NOMO-1 treated with DMSO at 0.1 percent for 48 hours (cell line): ENCODE measurements around the gene CXADR.
A peak's percentile ranks its signal among the peaks of the same experiment; 100 is the strongest.
"Not testable (repeated sequence)": the region's sequence is repeated elsewhere in the genome, so short reads cannot be mapped to it uniquely, and the experiment has no call there.

Source experiments
- DNase-seq: peaks from one replicate; lab custom pipeline; 2025; ENCODE audit not compliant: unreplicated experiment; lab: John Stamatoyannopoulos, UW

The CXADR gene

DNA sequence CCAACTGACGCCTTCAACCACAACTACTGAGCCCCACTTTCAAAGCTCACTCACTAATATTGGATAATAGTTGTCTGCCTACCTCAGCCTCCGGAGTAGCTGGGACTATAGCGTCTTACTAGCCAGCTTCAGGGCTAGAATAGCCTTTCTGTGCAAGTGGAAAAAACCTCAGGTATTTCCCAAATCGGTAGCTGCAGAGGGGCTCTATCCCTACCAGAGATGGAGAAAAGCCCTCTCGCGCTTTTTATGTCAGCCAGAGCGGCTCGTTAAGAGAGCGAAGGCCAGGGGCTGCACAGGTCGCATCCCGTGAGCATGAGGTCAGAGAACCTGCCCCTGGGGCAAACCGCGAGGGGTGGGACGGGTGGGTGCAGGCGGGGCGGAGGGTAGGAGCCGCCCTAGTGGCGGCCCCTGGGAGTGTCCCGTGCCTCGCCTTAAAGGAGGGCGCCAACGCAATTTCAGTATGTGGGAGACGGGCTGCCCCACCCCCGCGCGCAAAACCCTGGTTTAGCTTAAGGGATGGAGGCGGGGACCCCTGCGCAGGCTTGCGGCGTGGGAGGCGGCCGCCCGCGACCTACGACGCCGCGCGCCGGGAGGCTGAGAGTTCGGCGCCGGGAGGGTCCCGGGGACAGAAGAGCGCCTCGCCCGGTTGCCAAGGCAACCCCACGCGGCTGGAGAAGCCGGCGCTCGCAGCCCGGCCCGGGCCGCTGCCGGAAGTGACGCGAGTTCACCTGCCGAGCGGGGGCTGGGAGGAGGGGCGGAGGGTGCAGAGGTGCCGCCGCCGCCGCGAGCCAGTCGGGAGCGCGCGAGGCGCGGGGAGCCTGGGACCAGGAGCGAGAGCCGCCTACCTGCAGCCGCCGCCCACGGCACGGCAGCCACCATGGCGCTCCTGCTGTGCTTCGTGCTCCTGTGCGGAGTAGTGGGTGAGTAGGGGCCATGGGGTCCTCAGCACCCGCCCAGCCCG lies at the start of gene CXADR:
TSS of gene CXADR (plus strand) at position 791 of the 961 bp plus-strand sequence. CDS start at position 878, 87 bp downstream.
- DNase-seq, result no peak

DNA sequence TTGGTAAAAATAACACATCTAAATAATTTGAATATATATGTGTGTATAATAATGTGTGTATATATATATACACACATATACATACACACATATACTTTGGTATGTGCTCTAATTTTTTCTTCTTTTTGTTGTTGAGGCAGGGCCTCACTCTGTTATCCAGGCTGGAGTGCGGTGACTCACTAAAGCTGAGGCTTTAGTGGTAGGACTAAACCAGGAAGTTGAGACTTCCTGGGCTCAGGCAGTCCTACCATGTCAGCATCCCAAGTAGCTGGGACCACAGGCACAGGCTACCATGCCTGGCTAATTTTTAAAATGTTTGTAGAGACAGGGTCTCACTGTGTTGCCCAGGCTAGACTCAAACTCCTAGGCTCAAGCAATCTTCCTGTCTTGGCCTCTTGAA lies 46.7 kb upstream of the CXADR start:
- no peak for DNase-seq

DNA sequence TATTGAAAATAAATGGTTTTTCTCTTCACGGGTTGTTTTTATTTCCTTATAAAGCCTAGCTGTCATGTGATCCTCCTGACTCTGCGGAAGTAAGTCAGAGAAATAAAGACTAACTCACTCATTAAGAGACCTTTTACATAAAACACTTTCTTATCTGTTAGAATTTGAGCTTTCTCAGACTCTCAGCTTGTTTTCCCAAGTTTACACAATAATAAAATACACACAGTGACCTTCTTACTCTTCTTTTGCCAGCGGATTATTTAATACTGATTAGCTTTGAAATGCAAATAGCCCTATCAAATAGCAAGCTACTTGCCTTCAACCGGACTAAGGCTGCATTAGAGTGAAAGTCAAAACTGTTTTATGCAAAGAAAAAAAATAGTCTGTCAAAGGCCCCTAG lies 45.5 kb upstream of the CXADR start:
- DNase-seq, result no peak

DNA sequence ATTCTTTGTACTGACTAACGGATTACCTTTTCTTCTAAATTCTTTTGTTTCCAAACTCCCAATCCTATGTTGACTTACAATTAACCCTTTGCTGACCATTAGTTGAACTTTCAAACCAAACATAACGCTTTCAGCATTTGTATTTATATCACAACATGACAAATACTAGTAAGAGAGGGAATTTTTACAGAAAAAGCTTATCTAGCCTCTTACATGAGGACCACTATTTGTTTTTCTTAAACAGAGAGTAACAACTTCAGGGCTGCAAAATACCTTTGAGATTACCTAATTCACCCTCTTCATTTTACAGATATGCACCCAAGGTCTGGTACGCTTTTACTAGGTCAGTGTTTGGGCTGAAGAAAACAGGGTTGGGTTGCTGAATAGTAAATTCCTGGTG lies 45.0 kb upstream of the CXADR start:
- DNase-seq, result no peak

DNA sequence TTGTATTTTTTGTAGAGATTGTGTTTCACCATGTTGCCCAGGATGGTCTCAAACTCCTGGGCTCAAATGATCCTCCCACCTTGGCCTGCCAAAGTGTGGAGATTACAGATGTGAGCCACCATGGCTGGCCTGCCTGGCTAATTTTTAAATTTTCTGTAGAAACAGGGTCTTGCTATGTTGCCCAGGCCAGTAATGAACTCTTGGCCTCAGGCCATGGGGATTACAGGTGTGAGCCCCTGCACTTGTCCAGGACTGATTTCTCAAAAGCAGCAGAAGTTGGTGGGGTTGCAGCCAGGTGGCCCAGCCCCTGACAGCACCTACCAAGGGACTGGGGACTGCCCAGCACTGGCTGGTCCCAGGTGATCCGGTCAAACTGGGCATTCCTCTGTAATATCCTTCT lies 44.1 kb upstream of the CXADR start:
- no peak for DNase-seq

DNA sequence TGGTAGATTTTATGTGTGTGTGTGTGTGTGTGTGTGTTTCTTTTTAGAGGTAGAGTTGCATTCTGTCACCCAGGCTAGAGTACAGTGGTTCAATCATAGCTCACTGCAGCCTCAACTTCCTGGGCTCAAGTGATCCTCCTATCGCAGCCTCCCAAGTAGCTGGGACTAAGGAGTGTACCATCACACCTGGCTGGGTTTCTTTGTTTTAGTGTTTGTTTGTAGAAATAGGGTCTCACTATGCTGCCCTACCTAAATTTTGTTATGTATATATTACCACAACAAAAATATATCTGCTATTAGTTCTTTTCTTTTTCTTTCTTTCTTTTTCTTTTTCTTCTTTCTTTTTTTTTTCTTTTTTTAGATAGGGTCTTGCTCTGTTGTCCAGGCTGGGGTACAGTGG lies 43.1 kb upstream of the CXADR start:
- DNase-seq, result no peak

DNA sequence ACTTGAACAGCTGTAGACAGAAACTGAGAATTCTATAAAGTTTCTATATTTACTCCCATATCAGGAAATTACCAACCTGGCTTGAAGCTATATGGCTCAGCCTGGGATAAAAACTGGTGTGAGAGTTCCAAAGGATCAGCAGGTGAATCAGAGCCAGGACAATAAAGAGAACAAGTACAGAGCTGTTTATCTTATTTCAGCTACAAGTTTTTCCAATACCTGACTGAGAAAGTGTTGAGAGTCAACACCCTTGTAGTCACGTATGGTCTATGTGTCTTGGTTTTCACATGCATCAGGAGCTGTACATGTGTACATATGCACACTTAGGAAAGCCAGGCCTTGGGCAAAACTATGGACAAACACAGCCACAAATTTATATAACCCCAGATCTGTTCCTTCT lies 40.7 kb upstream of the CXADR start:
- no peak for DNase-seq

DNA sequence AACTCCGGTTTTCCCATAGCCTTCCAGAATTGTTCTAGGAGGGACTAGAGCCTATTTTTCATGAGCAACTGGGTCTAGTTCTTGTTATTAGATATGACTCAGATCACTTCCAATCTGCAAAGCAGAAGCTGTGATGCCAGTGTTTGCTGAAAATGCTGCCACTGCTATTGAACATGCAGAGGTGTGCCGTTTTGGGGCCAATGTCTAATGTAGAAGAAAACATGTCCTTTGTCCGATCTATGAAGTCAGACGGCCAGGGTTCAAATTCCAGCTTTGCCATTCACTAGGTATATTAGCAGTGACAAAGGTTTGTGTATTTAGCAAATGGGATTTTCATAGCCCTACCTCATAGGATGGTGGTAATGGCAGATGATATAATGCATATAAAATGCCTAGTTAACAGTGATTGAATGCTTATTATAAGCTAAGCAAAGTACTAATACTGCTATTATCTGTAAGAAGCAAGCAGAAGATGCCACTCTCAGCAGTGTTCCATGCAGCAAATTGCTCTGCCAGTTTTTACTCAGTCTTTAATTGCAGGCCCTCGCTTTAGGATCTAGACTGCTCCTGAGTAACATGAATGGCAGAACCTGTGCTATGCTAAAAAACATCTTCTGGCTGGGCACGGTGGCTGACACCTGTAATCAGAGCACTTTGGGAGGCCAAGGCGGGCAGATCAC lies 40.1 kb upstream of the CXADR start:
- no peak for DNase-seq

DNA sequence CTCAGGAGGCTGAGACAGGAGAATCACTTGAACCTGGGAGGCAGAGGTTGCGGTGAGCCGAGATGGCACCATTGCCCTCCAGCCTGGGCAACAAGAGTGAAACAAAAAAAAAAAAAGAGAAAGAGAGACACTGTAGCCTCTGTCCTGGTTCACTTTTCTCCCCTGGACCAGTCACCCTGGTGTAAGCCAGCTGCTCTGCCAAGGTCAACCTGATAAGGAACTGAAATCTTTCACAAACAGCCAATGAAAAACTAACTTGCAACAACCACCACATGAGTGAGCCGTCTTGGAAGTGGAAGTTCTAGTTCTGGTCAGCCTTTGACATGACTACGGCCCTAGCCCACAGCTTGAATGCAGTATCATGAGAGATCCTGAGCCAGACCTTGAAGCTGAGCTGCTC lies 36.8 kb upstream of the CXADR start:
- peak; percentile 66 for DNase-seq

DNA sequence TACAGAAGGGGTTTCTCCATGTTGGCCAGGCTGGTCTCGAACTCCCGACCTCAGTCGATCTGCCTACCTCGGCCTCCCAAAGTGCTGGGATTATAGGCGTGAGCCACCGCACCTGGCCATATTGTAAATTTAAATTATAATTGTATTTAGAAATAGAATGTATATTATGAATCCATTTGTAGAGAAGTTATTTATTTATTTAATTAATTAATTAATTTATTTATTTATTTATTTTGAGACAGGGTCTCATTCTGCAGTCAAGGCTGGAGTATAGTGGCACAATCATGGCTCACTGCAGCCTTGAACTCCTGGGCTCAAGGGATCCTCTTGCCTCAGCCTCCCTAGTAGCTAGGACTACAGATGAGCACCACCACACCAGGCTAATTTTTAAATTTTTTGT lies 34.7 kb upstream of the CXADR start:
- DNase-seq, result not testable (repeated sequence)

DNA sequence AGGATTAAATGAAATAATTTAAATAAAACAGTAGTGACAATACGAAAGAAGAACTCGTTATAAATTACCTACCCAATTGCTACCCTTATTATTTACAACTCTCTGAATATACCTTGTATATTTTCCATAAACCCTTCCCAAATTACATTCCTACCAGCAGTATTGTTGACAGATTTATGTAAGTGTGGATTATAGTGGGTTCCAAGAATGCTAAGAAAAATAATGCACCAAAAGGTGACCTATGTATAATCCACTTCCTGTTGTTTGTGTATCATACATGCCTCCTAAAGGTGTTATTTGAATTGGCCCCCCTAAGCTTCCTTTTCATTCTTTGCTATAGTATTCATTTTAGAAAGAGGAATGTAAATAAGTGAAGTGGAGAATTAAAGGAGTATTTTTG lies 33.2 kb upstream of the CXADR start:
- DNase-seq, result no peak

DNA sequence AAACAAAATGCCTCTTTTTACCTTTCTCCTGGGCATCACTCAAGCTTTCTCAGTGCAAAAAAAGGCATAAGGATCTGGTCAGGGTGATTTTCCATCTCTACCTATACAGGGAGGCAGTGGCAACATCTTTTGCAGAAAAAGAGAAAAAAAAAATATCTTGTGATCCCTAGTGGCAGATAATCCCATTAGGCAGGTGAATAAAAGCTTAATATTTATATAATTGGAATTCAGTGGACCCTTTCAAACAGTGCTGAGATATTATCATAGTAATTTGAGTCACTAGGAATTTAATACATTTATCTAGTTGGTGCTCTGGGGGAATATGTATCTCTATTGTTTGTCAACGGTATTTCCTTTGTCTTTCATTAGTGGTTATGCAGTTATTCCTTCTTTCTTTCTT lies 29.9 kb upstream of the CXADR start:
- DNase-seq, result no peak

DNA sequence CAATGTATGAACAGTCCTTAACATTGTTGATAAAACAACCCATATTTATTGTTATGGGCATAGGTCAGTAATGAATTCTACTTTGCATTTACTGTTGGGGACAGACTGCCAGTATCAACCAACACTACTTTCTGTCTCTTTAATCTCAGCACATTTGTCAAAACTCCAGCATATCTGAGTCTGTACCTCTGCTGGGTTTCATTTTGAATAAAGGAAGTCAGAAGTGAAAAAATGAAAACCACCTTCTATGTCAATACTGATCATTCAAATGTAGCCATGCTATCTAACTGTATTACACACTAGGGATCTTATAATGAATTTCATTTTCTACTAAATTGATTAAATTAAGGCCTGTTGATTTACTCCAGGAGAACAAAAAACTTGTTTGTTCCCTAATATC lies 24.2 kb upstream of the CXADR start:
- DNase-seq, result no peak

DNA sequence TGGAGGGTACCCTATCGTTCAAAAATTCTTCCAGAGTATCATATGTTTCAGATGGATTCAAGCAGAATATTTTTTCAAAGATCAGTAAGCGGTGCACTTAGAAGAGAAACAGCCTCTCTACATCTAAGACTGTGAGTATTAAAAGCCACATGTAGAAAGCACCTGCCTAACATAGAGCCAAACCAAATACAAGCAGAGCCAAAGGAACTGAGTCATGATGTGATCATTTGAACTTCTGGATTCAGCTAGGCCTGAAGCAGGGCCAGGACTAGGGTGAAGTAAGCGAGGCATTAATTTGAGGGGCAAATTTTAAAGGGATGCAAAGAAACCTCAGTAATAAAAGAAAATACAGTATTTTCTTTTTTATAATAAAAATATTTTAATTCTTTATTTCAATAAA lies 23.3 kb upstream of the CXADR start:
- not testable (repeated sequence) for DNase-seq

DNA sequence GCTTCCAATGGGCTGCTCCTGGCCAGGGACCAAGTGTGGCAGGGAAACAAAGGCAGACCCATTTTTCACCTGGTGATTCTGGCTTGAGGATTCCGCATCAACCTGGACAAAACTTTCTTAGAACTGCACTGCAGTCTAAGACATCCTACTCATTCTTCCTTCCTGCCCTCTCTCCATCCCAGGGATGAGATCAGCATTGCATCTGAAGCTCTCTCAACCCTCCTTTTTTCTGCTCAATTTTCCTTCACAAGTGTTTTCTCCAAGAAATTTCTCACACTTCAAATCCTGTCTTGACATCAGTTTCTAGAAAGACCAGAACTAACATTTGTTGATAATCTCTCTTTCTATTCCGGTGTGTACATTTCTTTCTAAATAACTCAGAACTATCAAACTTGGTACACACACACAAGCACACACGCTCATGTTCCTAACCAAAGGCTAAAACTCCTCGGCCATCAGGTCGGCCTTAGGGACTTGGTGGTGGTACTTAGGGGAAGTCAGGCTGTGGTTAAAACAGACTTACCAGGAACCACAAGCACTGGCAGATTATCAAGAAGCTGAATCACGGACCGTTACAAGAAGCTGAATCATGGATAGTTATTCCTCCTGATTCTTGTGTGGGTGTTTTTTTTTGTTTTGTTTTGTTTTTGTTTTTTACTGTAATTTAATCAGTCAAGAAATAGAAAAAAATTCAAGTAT lies 21.0 kb upstream of the CXADR start:
- peak; percentile 70 for DNase-seq

DNA sequence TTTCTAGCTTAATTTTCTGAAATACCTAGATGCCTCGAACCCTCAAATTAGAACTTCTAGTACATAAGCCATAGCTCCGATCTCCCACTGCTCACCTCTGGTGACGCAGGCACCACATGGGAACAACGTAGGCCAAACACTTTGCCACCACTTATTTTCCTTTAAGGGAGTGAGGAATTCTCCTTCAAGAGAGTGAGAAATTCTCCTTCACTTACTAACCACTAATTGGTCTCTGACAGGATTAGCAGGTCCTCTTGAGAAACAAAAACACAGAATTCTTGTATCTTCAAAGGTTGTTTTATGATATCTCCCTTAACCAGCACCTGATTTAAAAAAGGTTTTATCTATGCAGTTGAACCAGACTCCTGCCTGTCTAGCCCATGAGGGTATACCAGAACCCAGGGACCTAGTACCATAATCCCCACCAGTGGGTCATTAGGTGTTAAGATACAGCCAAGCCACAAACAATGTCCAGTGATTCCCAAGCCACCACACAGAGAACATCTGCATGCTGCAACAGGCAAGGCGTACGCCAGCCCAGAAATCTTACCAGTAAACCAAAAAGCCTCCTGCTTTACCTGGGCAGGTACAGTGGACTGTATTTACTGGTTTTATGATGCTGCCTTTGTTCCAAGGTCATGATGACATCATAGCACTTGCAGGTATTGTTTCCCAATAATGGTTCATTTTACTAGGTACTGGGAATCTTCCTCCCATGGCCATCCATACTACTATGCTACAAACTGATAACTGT lies 20.3 kb upstream of the CXADR start:
- no peak for DNase-seq

DNA sequence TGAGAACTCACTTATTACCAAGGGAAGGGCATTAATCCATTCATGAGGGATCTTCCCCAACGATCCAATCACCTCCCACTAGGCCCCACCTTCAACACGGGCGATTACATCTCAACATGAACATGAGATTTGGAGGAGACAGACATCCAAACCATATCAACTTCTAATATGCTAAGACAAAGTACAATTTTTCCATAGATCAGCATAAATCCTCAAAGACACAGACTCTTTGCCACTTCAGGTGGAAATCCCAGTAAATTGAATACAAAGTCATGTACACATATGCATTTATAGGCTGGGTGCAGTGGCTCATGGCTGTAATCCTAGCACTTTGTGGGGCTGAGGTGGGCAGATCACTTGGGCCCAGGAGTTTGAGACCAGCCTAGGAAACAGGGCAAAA lies 18.8 kb upstream of the CXADR start:
- no peak for DNase-seq

DNA sequence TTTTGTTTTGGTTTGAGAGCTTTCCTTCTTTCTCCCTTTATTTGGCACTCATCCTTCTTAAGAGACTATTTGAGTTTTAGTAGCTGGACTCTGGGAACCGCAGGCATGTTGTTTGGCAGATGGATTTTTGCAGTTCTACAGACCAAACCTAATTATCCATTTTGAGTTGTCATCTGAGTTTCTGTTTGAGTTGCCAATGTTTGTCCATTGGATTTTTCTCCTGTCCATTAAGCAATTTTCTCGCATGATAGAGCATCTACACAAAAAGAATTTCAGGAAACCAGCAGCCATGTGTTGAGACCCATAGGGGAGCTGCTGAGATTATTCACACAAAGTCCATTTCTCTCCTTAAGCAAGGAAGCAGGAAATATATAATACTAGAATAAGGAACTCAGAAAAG lies 17.2 kb upstream of the CXADR start:
- no peak for DNase-seq

DNA sequence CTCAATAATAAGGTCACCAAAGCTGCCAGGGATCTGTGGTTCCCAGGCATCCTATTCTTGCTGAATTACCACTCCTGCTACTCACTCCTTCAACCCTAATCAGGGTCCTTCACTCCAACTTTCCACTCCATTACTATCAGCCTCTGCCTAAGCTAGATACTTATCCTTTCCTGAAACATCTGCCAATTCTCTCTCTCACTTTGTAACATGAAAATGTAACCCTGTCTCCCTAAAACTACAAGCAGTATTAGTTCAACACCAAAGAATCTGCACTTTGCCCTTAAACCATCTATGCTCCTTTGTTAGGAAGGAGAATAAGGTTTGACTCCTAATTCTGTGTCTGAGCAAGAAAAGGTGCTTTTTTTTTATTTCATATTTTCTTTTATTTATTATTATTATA lies 15.5 kb upstream of the CXADR start:
- no peak for DNase-seq

DNA sequence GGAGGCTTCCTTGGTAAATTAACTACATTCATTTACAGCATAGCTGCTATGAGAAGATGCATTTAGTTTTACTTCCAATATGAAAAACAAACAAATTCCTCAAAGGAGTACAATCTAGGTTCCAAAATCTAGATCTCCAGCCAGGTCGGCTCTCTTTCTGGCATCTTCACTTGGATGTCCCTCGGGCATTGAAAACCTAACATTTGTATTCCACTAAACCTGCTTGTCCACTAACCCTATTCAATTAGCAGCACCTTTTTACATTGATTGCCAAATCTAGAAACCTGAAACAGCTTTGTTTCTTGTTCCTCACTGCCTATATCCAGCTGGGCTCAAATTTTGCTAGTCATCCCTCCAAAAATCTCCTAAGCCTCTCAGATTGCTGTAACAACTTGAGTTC lies 14.3 kb upstream of the CXADR start:
- no peak for DNase-seq
